ENCODE data around the gene DCHS1. TPM values are rescaled to one million over a fixed set of nuclear protein-coding genes. Genes with fewer than 3 reads are reported as not detected.

Gene DCHS1
- total RNA-seq, 1 experiment from 2014 or later, result 14.2 TPM

DNA sequence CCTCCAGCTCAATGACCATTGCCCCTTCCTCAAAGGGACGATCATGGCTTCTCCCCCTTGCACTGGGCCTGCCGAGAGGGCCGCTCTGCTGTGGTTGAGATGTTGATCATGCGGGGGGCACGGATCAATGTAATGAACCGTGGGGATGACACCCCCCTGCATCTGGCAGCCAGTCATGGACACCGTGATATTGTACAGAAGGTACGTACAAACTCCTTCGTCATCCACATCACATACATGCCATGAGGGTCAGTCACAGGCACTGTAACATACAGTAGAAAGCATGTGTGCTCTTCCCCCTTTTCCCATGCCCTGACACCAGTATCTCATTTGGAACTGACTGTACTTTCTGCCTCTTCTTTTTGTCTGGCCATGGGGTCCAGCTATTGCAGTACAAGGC lies 47.6 kb downstream of the DCHS1 start:
- no peak for ATAC-seq
- Mint-ChIP-seq H3K36me3 (peaks cover 36% of the 10 kb centered on the region), H3K27me3 (ENCODE audit: low read depth) (no peaks in the 10 kb centered on the region), H3K4me3 (no peak overlapping the region), H3K9me3 (no peaks in the 10 kb centered on the region), H3K27ac (peak overlapping the region; percentile 96; the same call in 1 of the 2 replicates), H3K4me1 (peaks cover 20% of the 10 kb centered on the region)
- CTCF ChIA-PET, result interaction anchor here (1.1 to 1.7 kb wide), 2 partner anchors 36 to 77 kb away, joined by 3 to 10 read pairs; no protein-coding TSS in a partner anchor
- no peak for DNase-seq (ENCODE audit: low spot score)
- POLR2A ChIA-PET, result interaction anchor here (1.6 to 2.9 kb wide), 2 partner anchors 13 to 75 kb away, joined by 5 to 11 read pairs; partner anchors contain the start of gene MRPL17
- no peak for TF ChIP-seq ZNF396 (CRISPR knock-in tag; IDR thresholded peaks at IDR 0.05; ENCODE audit: borderline replicate concordance)
- TF ChIP-seq ZNF671 (CRISPR knock-in tag; IDR thresholded peaks at IDR 0.05), result no peak
- TF ChIP-seq, protein P1, sequence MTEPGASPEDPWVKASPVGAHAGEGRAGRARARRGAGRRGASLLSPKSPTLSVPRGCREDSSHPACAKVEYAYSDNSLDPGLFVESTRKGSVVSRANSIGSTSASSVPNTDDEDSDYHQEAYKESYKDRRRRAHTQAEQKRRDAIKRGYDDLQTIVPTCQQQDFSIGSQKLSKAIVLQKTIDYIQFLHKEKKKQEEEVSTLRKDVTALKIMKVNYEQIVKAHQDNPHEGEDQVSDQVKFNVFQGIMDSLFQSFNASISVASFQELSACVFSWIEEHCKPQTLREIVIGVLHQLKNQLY (CRISPR knock-in tag; IDR thresholded peaks at IDR 0.05), result no peak
- TF ChIP-seq, protein P2, sequence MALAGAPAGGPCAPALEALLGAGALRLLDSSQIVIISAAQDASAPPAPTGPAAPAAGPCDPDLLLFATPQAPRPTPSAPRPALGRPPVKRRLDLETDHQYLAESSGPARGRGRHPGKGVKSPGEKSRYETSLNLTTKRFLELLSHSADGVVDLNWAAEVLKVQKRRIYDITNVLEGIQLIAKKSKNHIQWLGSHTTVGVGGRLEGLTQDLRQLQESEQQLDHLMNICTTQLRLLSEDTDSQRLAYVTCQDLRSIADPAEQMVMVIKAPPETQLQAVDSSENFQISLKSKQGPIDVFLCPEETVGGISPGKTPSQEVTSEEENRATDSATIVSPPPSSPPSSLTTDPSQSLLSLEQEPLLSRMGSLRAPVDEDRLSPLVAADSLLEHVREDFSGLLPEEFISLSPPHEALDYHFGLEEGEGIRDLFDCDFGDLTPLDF (CRISPR knock-in tag; IDR thresholded peaks at IDR 0.05), result no peak
- TF ChIP-seq CREM (CRISPR knock-in tag; IDR thresholded peaks at IDR 0.05), result no peak

DNA sequence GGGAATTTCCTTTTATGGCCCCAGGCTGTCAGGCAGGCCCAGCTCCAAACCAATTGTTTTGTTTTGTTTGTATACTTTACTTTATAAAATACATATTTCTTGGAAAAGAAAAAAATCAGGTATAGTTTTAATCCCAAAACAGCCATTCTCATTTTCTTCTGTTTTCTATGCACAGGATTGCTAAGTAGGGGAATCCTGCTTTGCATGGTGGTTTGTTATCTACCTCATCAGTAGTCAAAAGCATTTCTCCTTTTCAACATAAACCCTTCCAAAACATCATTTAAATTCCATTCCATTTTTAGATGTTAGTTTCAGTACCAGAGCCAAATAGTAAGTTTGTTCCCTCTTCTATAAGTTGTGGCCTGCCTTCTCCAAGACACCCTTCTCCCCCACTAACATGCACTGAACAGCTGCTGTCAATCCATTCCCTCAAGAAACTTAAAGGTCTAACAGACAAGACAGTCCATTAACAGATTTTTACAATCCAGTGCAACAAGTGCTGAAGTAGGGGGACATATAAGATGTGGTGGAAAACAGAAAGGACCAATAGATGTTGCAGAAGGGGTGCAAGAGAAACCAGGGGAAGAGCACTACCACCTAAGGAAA lies 48.3 kb downstream of the DCHS1 start:
- peak overlapping the region; percentile 23; the same call in 1 of the 2 replicates for H3K4me3 Mint-ChIP-seq
- ChIA-PET CTCF (interaction anchor here (0.7 to 1.7 kb wide), 9 partner anchors 12 to 244 kb away, joined by 3 to 10 read pairs (median 4); partner anchors contain the start of genes MRPL17 and TPP1), POLR2A (interaction anchor here (0.9 to 2.9 kb wide), 5 partner anchors 12 to 76 kb away, joined by 3 to 11 read pairs (median 5); partner anchors contain the start of genes MRPL17 and TPP1)
- DNase-seq (ENCODE audit: low spot score), result no peak
- peaks cover 36% of the 10 kb centered on the region for H3K36me3 Mint-ChIP-seq
- peaks cover 20% of the 10 kb centered on the region for H3K4me1 Mint-ChIP-seq
- TF ChIP-seq HMGA2 (CRISPR knock-in tag; IDR thresholded peaks at IDR 0.05), result no peak
- TF ChIP-seq, protein P3, sequence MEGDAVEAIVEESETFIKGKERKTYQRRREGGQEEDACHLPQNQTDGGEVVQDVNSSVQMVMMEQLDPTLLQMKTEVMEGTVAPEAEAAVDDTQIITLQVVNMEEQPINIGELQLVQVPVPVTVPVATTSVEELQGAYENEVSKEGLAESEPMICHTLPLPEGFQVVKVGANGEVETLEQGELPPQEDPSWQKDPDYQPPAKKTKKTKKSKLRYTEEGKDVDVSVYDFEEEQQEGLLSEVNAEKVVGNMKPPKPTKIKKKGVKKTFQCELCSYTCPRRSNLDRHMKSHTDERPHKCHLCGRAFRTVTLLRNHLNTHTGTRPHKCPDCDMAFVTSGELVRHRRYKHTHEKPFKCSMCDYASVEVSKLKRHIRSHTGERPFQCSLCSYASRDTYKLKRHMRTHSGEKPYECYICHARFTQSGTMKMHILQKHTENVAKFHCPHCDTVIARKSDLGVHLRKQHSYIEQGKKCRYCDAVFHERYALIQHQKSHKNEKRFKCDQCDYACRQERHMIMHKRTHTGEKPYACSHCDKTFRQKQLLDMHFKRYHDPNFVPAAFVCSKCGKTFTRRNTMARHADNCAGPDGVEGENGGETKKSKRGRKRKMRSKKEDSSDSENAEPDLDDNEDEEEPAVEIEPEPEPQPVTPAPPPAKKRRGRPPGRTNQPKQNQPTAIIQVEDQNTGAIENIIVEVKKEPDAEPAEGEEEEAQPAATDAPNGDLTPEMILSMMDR (IDR thresholded peaks at IDR 0.05), result no peak
- TF ChIP-seq, protein P4, sequence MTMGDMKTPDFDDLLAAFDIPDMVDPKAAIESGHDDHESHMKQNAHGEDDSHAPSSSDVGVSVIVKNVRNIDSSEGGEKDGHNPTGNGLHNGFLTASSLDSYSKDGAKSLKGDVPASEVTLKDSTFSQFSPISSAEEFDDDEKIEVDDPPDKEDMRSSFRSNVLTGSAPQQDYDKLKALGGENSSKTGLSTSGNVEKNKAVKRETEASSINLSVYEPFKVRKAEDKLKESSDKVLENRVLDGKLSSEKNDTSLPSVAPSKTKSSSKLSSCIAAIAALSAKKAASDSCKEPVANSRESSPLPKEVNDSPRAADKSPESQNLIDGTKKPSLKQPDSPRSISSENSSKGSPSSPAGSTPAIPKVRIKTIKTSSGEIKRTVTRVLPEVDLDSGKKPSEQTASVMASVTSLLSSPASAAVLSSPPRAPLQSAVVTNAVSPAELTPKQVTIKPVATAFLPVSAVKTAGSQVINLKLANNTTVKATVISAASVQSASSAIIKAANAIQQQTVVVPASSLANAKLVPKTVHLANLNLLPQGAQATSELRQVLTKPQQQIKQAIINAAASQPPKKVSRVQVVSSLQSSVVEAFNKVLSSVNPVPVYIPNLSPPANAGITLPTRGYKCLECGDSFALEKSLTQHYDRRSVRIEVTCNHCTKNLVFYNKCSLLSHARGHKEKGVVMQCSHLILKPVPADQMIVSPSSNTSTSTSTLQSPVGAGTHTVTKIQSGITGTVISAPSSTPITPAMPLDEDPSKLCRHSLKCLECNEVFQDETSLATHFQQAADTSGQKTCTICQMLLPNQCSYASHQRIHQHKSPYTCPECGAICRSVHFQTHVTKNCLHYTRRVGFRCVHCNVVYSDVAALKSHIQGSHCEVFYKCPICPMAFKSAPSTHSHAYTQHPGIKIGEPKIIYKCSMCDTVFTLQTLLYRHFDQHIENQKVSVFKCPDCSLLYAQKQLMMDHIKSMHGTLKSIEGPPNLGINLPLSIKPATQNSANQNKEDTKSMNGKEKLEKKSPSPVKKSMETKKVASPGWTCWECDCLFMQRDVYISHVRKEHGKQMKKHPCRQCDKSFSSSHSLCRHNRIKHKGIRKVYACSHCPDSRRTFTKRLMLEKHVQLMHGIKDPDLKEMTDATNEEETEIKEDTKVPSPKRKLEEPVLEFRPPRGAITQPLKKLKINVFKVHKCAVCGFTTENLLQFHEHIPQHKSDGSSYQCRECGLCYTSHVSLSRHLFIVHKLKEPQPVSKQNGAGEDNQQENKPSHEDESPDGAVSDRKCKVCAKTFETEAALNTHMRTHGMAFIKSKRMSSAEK (CRISPR knock-in tag; IDR thresholded peaks at IDR 0.05; ENCODE audit: borderline replicate concordance), result 0 out of 2 replicates have a peak, but pooled peaks have one; percentile 15
- TF ChIP-seq, protein P5, sequence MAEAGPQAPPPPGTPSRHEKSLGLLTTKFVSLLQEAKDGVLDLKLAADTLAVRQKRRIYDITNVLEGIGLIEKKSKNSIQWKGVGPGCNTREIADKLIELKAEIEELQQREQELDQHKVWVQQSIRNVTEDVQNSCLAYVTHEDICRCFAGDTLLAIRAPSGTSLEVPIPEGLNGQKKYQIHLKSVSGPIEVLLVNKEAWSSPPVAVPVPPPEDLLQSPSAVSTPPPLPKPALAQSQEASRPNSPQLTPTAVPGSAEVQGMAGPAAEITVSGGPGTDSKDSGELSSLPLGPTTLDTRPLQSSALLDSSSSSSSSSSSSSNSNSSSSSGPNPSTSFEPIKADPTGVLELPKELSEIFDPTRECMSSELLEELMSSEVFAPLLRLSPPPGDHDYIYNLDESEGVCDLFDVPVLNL (CRISPR knock-in tag; IDR thresholded peaks at IDR 0.05; ENCODE audit: borderline replicate concordance, low read depth), result no peak
- peak overlapping the region; percentile 96 for H3K27ac Mint-ChIP-seq
- no peak for ATAC-seq
- no peaks in the 10 kb centered on the region for H3K9me3 Mint-ChIP-seq
- H3K27me3 Mint-ChIP-seq (ENCODE audit: low read depth), result no peaks in the 10 kb centered on the region
